Type B pancreatic cell (in vitro differentiated cells): ENCODE data around the gene MTPN. TPM values are rescaled to one million over a fixed set of nuclear protein-coding genes. Genes with fewer than 3 reads are reported as not detected.

ENCODE experiments used
- DNase-seq: peaks from one replicate; pipeline ENCODE4 v3.0.0; 2021; ENCODE audit warnings: mixed read lengths; ENCODE audit not compliant: unreplicated experiment; ENCODE audit errors: extremely low spot score
- H3K27ac Mint-ChIP-seq: 2 replicates; pipeline ENCODE4 v1.8.0; 2021; ENCODE audit warnings: mild to moderate bottlenecking, mixed read lengths
- H3K27me3 Mint-ChIP-seq: 2 replicates; pipeline ENCODE4 v1.8.0; 2021; ENCODE audit warnings: mixed read lengths
- H3K36me3 Mint-ChIP-seq: 2 replicates; pipeline ENCODE4 v1.8.0; 2021; ENCODE audit warnings: mixed read lengths
- H3K4me1 Mint-ChIP-seq: one replicate; pipeline ENCODE4 v1.8.0; 2021; ENCODE audit warnings: mixed read lengths; ENCODE audit not compliant: unreplicated experiment
- H3K4me3 Mint-ChIP-seq: 2 replicates; pipeline ENCODE4 v1.8.0; 2021; ENCODE audit warnings: mild to moderate bottlenecking, mixed read lengths
- H3K9me3 Mint-ChIP-seq: 2 replicates; pipeline ENCODE4 v1.8.0; 2021; ENCODE audit warnings: mixed read lengths
- CTCF ChIP-seq: fragments of 200-600 bp; sonication (generic); conservative IDR thresholded peaks from 2 replicates; pipeline ENCODE4 v1.5.0; 2021; ENCODE audit warnings: antibody characterized with exemption, mild to moderate bottlenecking
- total RNA-seq: library from RNA; stranded (reverse); gene quantifications from 2 replicates; pipeline ENCODE4 v1.2.1, GENCODE V29; 2021; ENCODE audit warnings: low replicate concordance

MTPN gene
- total RNA-seq, 1 donor from 2014 or later = 104 TPM

- DNase-seq = no peak
- no peaks in the 10 kb centered on the region for H3K27me3 Mint-ChIP-seq
- no peaks in the 10 kb centered on the region for H3K4me1 Mint-ChIP-seq
- no peaks in the 10 kb centered on the region for H3K9me3 Mint-ChIP-seq
- no peak for TF ChIP-seq CTCF
- no peak overlapping the region for H3K27ac Mint-ChIP-seq
- no peaks in the 10 kb centered on the region for H3K36me3 Mint-ChIP-seq
- no peak overlapping the region for H3K4me3 Mint-ChIP-seq
These were observed 17.5 kb upstream of the MTPN start for GRCh38 chr7:135994466-135995205.

- TF ChIP-seq CTCF = no peak
- Mint-ChIP-seq H3K27me3 (no peaks in the 10 kb centered on the region), H3K4me3 (no peak overlapping the region), H3K27ac (no peak overlapping the region), H3K9me3 (no peaks in the 10 kb centered on the region), H3K4me1 (no peaks in the 10 kb centered on the region), H3K36me3 (no peaks in the 10 kb centered on the region)
- no peak for DNase-seq
These were observed 16.8 kb upstream of the MTPN start for GRCh38 chr7:135993950-135994349.

GRCh38 chr7:135991906-135992305 is 14.7 kb upstream of the MTPN start:
- H3K27ac Mint-ChIP-seq = no peak overlapping the region
- DNase-seq = no peak
- H3K4me1 Mint-ChIP-seq = no peaks in the 10 kb centered on the region
- TF ChIP-seq CTCF = no peak
- H3K4me3 Mint-ChIP-seq = no peak overlapping the region
- H3K36me3 Mint-ChIP-seq = no peaks in the 10 kb centered on the region
- H3K9me3 Mint-ChIP-seq = no peaks in the 10 kb centered on the region
- no peaks in the 10 kb centered on the region for H3K27me3 Mint-ChIP-seq

GRCh38 chr7:135991322-135991721 is 14.2 kb upstream of the MTPN start:
- DNase-seq = no peak
- peak overlapping the region; percentile 74 for H3K27ac Mint-ChIP-seq
- H3K36me3 Mint-ChIP-seq = no peaks in the 10 kb centered on the region
- no peak for TF ChIP-seq CTCF
- H3K27me3 Mint-ChIP-seq = no peaks in the 10 kb centered on the region
- H3K4me3 Mint-ChIP-seq = no peak overlapping the region
- no peaks in the 10 kb centered on the region for H3K4me1 Mint-ChIP-seq
- no peaks in the 10 kb centered on the region for H3K9me3 Mint-ChIP-seq

- H3K9me3 Mint-ChIP-seq = no peaks in the 10 kb centered on the region
These were observed 13.1 kb upstream of the MTPN start for GRCh38 chr7:135990258-135990657.

More at GRCh38 chr7:135990258-135990657, 13.1 kb upstream of the MTPN start:
- H3K4me1 Mint-ChIP-seq = no peaks in the 10 kb centered on the region
- no peak overlapping the region for H3K4me3 Mint-ChIP-seq
- H3K27ac Mint-ChIP-seq = no peak overlapping the region
- no peaks in the 10 kb centered on the region for H3K27me3 Mint-ChIP-seq
- no peak for TF ChIP-seq CTCF
- DNase-seq = no peak
- no peaks in the 10 kb centered on the region for H3K36me3 Mint-ChIP-seq
